SK-N-SH (cell line): ENCODE results near the gene FLOT1. TPM values are rescaled to one million over a fixed set of nuclear protein-coding genes. Genes with fewer than 3 reads are reported as not detected.
A peak's percentile ranks its signal among the peaks of the same experiment; 100 is the strongest.

Experiments
- CTCF ChIA-PET: fragments of 300-600, 350-600 bp; formaldehyde crosslinking; extraction: SDS; loops from one replicate; lab custom pipeline; 2021; lab: Yijun Ruan, JAX
- POLR2A ChIA-PET: fragments of 350-600 bp; sonication (Branson Sonifier 250); formaldehyde crosslinking; extraction: SDS; loops from one replicate; lab custom pipeline; 2020; ENCODE audit warnings: antibody characterized with exemption, inconsistent platforms; lab: Yijun Ruan, JAX
- DNase-seq: peaks from one replicate; pipeline ENCODE4 v3.0.0; 2012
- H2AFZ ChIP-seq: fragments of 200-600 bp; sonication (generic); 2 replicates; pipeline ENCODE4 v1.8.1; 2016; ENCODE audit warnings: antibody characterized with exemption, mild to moderate bottlenecking, low read depth
- H3F3A ChIP-seq: fragments of 200-600 bp; sonication (generic); replicated peaks from 2 replicates; pipeline ENCODE3; 2016; ENCODE audit warnings: antibody characterized with exemption, mild to moderate bottlenecking; ENCODE audit not compliant: insufficient read depth
- H3K27ac ChIP-seq, 2 experiments: fragments of 200-500 bp in 1 of 2; fragments of 200-600 bp in 1 of 2; sonication (Bioruptor generic) in 1 of 2; sonication (generic), shearing (Covaris generic) in 1 of 2; 2 replicates each; pipeline versions ENCODE4 v1.5.1 to v1.6.1; 2014 to 2016; ENCODE audit warnings: low read depth in 2 of 2, inconsistent platforms in 1 of 2, low read length in 1 of 2, mild to moderate bottlenecking in 1 of 2, mixed read lengths in 1 of 2
- H3K27me3 ChIP-seq: fragments of 200-600 bp; sonication (generic), shearing (Covaris generic); 2 replicates; pipeline ENCODE4 v1.6.1; 2016; ENCODE audit warnings: mixed run types; ENCODE audit not compliant: insufficient read depth
- H3K36me3 ChIP-seq, 2 experiments: fragments of 200-500 bp in 1 of 2; fragments of 200-600 bp in 1 of 2; sonication (Bioruptor generic) in 1 of 2; sonication (generic) in 1 of 2; replicated peaks in 1 of 2; 2 replicates each; pipeline versions ENCODE3 to v1.5.1; 2014 to 2016; ENCODE audit warnings: low read length in 1 of 2, mild to moderate bottlenecking in 1 of 2; ENCODE audit not compliant: insufficient read depth in 2 of 2, control insufficient read depth in 1 of 2
- H3K4me1 ChIP-seq, 2 experiments: fragments of 200-500 bp in 1 of 2; fragments of 200-600 bp in 1 of 2; sonication (Bioruptor generic) in 1 of 2; sonication (generic), shearing (Covaris generic) in 1 of 2; 2 replicates each; pipeline versions ENCODE4 v1.5.1 to v1.6.1; 2014 to 2016; ENCODE audit warnings: low read depth in 1 of 2, low read length in 1 of 2, mixed run types in 1 of 2; ENCODE audit not compliant: insufficient read depth in 2 of 2, control insufficient read depth in 1 of 2
- H3K4me2 ChIP-seq: fragments of 200-600 bp; sonication (generic), shearing (Covaris generic); 2 replicates; pipeline ENCODE4 v1.6.1; 2017; ENCODE audit warnings: mixed run types
- H3K4me3 ChIP-seq, 2 experiments: fragments of 200-500 bp in 1 of 2; fragments of 200-600 bp in 1 of 2; sonication (Bioruptor generic) in 1 of 2; sonication (generic), shearing (Covaris generic) in 1 of 2; 2 replicates each; pipeline versions ENCODE4 v1.5.1 to v1.8.1; 2014 to 2016; ENCODE audit warnings: low read depth in 2 of 2, inconsistent platforms in 1 of 2, low read length in 1 of 2, mild to moderate bottlenecking in 1 of 2, mixed read lengths in 1 of 2, moderate library complexity in 1 of 2
- H3K79me2 ChIP-seq: fragments of 200-600 bp; sonication (generic); 2 replicates; pipeline ENCODE4 v1.8.1; 2017; ENCODE audit warnings: mild to moderate bottlenecking; ENCODE audit not compliant: insufficient read depth
- H3K9ac ChIP-seq: fragments of 200-600 bp; sonication (generic); 2 replicates; pipeline ENCODE4 v1.6.1; 2017; ENCODE audit warnings: mixed run types
- H3K9me2 ChIP-seq: fragments of 200-600 bp; sonication (generic); 2 replicates; pipeline ENCODE4 v1.6.1; 2017; ENCODE audit warnings: mixed run types
- H3K9me3 ChIP-seq: fragments of 200-600 bp; sonication (generic); 2 replicates; pipeline ENCODE4 v1.6.1; 2017; ENCODE audit warnings: mixed run types, mild to moderate bottlenecking, moderate library complexity
- H4K20me1 ChIP-seq: fragments of 200-600 bp; sonication (generic); 2 replicates; pipeline ENCODE4 v1.6.1; 2017; ENCODE audit warnings: mild to moderate bottlenecking, mixed run types; ENCODE audit not compliant: insufficient read depth
- CHD2 ChIP-seq: fragments of 150-350 bp; IDR thresholded peaks from 2 replicates; pipeline ENCODE4 v1.6.1; 2018; ENCODE audit warnings: low read length; ENCODE audit not compliant: partially characterized antibody
- EP300 ChIP-seq, 2 experiments: IDR thresholded peaks; 2 replicates each; pipeline versions ENCODE4 v1.4.0 to v1.6.1; 2012; ENCODE audit warnings: borderline replicate concordance in 1 of 2, low read depth in 1 of 2, low read length in 1 of 2
- FOXM1 ChIP-seq: IDR thresholded peaks from 2 replicates; pipeline ENCODE4 v1.4.0; 2012; ENCODE audit warnings: low read depth, mild to moderate bottlenecking
- GABPA ChIP-seq: IDR thresholded peaks from 2 replicates; pipeline ENCODE4 v1.4.0; 2012; ENCODE audit warnings: low read depth, mild to moderate bottlenecking
- GATA2 ChIP-seq: sonication (generic); formaldehyde crosslinking; IDR thresholded peaks from 2 replicates; pipeline ENCODE4 v1.5.0; 2020; ENCODE audit warnings: mild to moderate bottlenecking, missing genetic modification reagents
- JUND ChIP-seq: IDR thresholded peaks from 2 replicates; pipeline ENCODE4 v1.4.0; 2012
- POLR2AphosphoS5 ChIP-seq: IDR thresholded peaks from 2 replicates; pipeline ENCODE4 v1.6.1; 2012; ENCODE audit warnings: low read depth, low read length
- RAD21 ChIP-seq: IDR thresholded peaks from 2 replicates; pipeline ENCODE4 v1.6.1; 2012; ENCODE audit warnings: mild to moderate bottlenecking, low read length
- RCOR1 ChIP-seq: fragments of 150-350 bp; IDR thresholded peaks from 2 replicates; pipeline ENCODE4 v1.6.1; 2017; ENCODE audit warnings: antibody characterized with exemption, low read length
- REST ChIP-seq: IDR thresholded peaks from 2 replicates; pipeline ENCODE4 v1.6.1; 2012; ENCODE audit warnings: mild to moderate bottlenecking, low read depth, low read length, moderate library complexity
- RFX5 ChIP-seq: IDR thresholded peaks from 2 replicates; pipeline ENCODE4 v1.6.1; 2012; ENCODE audit warnings: mild to moderate bottlenecking, improper control_type of control experiment, low read length
- RXRA ChIP-seq: IDR thresholded peaks from 2 replicates; pipeline ENCODE4 v1.4.0; 2012; ENCODE audit warnings: low read depth, mild to moderate bottlenecking, borderline replicate concordance
- ZBTB33 ChIP-seq: IDR thresholded peaks from 2 replicates; pipeline ENCODE4 v1.4.0; 2012; ENCODE audit warnings: low read depth, borderline replicate concordance
- WGBS: methylation state at CpG from one replicate; pipeline ENCODE4 v1.1.6; 2017; ENCODE audit warnings: low lambda C conversion rate; 5-methylcytosine and 5-hydroxymethylcytosine counted together
- polyA plus RNA-seq, 3 experiments: library from polyadenylated mRNA; depleted of rRNA; stranded (reverse); fragments of >200 nt; gene quantifications; 2 replicates each; pipeline ENCODE4 v1.2.3, GENCODE V29; 2012

FLOT1 gene
- polyA plus RNA-seq, 1 of the 3 experiments (the other 2 are of a cell fraction): 462 TPM

GRCh38 chr6:30690403-30691207 lies 51.9 kb downstream of the FLOT1 start, which contains the start of gene NRM (continued):
- TF ChIP-seq GATA2 (no peak), RAD21 (no peak), RXRA (no peak), ZBTB33 (no peak)

GRCh38 chr6:30689985-30690384 lies 52.5 kb downstream of the FLOT1 start:
- H2AFZ ChIP-seq: no peak overlapping the region

More at GRCh38 chr6:30689985-30690384, 52.5 kb downstream of the FLOT1 start:
- Histone ChIP-seq H3K9me2 (no peaks in the 10 kb centered on the region), H3F3A (no peaks in the 10 kb centered on the region), H3K4me2 (peak overlapping the region; percentile 76), H3K9ac (peak overlapping the region; percentile 74; the same call in 1 of the 2 replicates), H3K79me2 (peaks cover 55% of the 10 kb centered on the region), H3K36me3 (peaks cover 0 to 3% of the 10 kb centered on the region in 2 experiments), H3K9me3 (no peaks in the 10 kb centered on the region), H4K20me1 (no peaks in the 10 kb centered on the region; the same call in 1 of the 2 replicates), H3K27me3 (no peaks in the 10 kb centered on the region), H3K4me1 (peaks cover 17 to 40% of the 10 kb centered on the region in 2 experiments; a peak in 2 of 4 replicates), H3K27ac (peak overlapping the region; percentile 78 to 87), H3K4me3 (peak overlapping the region; percentile 66 to 86)
- CTCF ChIA-PET: interaction anchor here (1.7 to 29.8 kb wide), 3 partner anchors 9 to 33 kb away, joined by 3 to 838 read pairs (median 56); partner anchors contain the start of genes FLOT1, MDC1 and TUBB
- POLR2A ChIA-PET: interaction anchor here (0.6 to 1.5 kb wide), 3 partner anchors 20 to 31 kb away, joined by 3 to 6 read pairs (median 3); partner anchors contain the start of gene MDC1
- TF ChIP-seq CHD2 (no peak), JUND (no peak), ZBTB33 (no peak), RCOR1 (no peak), GABPA (no peak), FOXM1 (no peak), GATA2 (no peak), RFX5 (no peak), POLR2AphosphoS5 (no peak), EP300 (IDR thresholded peaks at IDR 0.05; ENCODE audit: borderline replicate concordance in 1 of 2, low read depth in 1 of 2, low read length in 1 of 2) (no peak), REST (no peak)
- DNase-seq: no peak
- 26% methylated on average over 3 of the region's 4 CpGs for WGBS
